ENCODE measurements around the gene PPP1R36.

The PPP1R36 gene

DNA sequence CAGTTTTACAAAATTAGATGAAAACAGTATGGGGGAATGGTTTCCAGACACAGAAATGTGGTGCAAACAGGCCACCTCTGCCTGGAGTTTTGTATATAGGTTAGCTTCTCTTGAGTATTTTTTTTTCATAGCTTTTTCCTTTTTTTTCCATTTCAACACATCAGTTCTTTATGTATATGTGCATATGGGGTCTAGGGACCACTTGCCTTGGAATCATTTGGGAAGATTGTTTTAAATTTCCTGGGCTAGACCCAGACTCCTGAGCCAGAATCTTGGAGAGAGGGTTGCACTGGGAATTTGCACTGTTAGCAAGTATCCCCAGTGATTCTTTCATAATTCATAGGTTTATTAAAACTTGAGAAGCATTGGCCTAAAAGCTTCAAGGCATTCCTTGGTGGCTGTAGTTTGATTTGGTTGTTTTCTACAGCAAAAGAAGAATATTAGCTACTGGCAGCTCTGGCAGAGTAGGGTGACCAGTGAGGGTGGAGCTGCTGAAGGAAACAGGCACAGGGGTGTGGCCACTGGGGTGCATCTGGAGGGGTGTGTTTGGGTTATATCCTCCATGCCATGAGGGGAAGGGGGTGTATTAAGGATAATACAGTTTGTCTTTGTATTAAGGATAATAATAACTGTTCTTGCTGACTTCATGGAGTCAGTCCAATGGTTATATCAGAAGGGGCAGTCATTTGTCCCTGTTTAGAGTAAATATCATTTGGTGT, 22.8 kb downstream of the PPP1R36 start:
- no peak for DNase-seq

DNA sequence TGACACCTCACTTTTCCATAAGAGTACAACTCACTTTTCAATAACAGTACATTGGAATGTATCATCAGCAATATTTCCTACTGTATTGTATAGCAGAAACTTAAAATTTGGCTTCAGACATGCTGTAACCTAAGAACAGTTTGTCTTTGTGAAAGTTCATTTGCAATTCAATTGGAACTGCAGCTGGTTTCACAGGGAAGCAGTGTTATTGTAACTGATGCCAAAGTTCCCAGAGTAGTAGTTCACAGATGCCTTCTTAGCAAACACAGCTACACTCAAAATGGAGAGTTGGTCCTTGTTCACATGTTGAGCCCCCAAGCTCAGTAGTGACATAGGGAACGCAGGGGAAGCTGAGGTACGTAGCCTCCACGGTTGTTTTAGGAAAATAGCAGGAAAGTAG, 23.3 kb downstream of the PPP1R36 start:
- no peak for DNase-seq

DNA sequence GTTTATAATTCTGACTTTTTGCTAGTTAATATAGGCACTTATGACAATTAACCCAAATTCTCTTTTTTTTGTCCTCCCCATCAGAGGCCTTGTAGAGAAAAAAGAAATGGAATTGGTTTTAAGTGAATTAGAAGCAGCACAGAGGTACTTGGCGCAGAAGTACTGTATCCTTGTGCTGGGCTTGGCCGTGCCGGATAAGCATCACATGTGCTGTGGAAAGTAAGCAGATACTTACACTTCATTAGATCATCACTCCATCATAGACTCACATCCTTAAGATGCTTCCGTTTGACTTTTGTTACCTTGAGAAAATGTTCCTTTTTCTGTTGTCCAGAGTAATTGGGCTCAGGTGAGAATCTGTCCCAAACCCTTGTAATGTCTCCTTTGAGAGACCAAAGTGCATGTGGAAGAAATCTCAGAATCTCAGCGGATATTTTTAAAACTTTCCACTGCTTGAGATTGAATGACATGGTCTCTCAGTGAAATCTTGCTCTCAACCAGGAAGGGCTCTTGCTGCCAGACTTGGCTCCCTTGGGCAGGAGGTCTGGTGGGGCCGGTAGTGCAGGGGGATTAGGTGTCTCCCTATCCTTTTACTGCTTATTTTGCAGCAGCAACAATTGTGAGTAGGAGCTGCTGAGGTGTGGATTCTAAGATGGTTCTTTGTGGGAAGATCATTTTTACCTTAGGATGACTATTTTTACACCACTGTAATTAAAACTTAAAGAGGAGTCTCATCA, 24.8 kb downstream of the PPP1R36 start:
- no peak for DNase-seq

DNA sequence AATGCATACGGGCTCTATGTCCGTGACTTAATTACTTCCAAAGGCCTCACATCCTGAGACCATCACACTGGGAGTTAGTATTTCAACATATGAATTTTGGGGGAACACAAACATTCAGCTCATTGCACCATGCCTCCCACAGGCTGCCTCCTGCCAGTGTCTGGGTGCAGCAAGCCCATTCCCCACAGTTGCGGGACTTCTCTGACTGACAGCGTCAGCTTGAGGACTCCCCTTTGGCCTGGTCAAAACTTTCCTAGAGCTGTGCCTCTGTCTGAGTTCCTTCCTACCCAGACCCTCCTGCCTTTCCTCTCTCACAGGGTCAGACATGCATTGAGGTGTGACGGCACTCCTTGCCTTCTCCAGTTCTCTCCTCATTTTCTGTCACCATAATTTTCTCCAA, 27.4 kb downstream of the PPP1R36 start:
- no peak for DNase-seq

DNA sequence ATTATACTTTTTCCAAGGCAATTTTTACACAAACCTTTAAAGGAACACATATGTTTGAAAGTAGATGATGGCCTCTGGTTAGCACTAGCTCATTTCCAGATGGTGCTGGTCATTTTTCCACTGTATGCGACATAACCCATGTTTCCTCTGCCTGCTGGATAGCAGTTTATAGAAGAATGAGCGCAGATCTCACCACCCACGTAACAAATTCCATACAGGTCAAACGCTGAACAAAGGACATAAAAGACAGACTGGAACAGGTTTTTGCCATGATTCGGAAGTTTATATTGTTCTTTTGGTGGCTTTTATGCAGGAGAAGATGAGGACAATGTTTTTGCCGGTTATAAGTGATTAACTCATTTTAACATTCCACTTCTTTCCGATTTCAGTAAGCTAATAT, 30.7 kb downstream of the PPP1R36 start:
- DNase-seq = no peak

DNA sequence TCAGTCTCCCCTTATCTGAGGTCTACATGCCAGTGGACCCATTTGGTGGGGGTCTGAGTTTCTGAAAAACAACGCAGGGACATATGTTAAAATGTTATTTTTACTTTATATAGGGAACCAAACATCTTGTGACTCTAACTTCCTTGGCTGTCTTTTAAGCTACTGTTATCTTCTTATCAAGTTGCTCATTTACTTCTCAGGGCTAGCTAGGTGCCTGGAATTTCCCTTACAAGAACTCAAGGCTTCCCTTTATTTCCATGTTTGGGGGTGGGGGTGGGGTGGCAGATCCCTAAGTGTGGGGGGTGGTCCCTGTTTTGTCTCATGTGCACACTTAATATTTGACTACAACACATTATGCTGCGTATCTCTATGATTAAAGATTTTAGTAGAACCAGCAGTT, 31.6 kb downstream of the PPP1R36 start:
- DNase-seq = no peak

DNA sequence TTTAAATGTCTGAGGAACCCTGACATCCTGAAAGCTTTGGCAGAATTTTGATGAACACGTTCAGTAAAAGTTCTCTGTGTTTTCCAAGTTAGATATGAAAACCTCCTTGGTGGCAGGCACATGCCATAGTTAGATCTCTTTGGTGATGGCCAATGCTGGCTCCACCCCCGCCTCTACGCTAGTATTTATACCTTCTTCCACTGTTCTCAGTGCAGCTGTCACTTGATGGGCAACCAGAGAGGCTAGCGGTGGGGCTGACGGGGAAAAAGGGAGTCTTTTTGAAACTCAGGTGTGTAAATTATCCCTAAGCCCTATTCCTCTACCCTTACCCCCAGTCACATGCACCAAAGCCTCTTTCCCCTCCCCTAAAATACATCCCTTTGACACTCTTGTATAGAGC, 32.1 kb downstream of the PPP1R36 start:
- no peak for DNase-seq

DNA sequence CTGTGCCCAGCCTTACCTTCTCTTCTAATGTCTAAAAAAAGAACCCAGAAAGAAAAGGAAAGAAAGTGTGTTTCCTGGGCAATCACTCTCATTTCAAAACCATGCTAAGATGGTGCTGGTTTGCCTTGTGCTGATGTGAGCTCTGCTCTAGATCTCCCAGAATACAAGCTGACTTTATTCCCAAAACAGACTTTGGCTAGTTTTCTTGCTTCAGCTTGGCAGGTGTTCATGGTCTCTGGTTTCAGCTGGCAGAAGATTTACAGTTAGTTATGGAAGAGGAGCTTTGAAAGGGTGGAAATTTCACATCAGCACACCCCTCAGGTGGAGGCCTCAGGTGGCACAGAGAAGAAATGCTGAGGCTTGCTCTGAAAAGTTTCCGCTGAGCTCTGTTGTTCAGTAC, 34.4 kb downstream of the PPP1R36 start:
- DNase-seq = no peak

DNA sequence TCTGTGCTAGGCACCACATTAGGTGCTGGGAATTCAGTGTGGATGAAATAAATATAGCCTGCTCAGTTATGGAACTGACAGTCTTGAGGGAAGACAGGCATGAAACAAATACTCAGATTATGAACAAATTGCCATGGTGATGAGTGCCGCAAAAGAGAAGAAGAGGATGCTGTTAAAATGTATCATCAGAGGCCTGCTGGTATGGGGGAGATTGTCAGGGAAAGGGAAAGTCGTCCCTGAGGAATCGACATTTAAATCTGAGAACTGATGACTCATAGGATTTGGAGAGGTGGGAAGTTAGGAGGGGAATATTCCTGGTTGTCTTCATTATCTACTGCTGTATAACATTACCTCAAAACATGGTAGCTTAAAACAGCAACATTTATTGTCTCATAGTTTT, 42.0 kb downstream of the PPP1R36 start:
- no peak for DNase-seq

DNA sequence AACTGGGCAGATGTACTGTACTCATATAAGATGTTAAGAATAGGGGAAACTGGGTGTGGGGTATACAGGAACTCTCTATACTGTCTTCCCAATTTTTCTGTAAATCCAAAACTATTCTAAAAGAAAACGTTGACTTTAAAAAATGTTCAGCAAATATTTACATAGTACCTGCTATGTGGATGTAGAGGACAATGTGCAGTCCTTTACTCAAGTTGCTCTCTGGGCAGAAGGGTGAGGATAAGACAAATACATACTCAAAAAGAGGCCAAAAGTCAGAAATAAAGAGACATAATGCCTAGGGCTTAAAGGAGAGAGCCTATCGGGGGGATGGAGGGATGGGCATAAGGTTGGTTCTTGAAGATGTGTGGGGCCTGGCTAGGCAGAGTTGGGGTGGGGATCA, 44.7 kb downstream of the PPP1R36 start:
- DNase-seq = no peak

DNA sequence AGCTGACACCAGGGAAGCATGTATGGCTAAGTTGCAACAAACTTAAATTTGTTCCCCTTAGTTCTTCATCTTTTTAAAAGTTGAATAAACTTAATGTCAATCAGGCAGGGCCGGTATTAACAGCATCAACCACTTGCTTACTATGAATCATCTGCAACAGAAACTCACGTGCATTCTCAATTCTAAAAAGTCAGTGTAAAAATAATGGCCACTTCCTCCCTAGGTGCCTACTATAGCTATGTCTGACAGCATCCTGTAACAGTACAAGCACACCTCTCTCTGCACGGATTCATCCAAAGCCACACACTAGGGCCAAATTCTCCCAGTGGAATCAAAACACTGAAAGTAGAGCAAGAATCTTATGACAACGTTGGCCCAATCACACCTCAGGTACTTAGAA, 48.6 kb downstream of the PPP1R36 start:
- no peak for DNase-seq

DNA sequence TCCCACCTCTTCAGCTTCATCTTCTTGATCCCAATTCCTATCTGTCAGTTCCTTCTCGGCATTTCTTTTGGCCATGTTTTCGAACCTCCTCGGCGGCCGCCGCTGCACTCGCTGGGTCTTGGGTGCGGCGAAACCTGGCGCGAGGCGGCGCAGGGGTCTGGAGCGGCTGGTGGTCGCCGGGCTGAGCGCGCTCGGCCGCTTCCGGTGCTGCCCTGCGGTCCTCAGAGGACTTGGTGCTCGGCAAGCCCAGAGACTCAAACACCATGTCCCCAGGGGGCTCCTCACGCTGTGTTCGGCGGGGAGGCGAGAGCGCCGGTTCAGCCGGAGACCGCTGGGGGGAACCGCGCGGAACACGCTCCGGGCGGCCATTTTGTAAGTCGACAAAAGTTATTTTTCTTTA, 51.8 kb downstream of the PPP1R36 start:
- no peak for DNase-seq

DNA sequence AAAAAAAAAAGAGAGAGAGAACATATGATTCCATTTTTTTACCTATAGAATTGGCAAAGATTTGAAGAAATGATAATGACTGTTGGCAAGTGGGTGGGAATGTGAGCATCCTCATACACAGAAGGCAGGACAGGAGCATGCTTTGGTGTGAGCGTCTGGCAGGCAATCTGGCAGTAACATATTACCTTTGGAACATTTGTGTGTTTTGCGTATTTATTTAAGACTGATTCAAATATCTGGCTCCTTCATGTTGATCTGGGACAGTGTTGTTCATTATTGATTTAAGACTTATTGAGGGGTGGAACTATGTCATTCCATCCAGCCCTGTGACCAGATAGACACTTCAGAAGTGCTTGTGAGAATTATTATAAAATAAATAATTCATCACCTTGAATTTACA, 53.1 kb downstream of the PPP1R36 start:
- no peak for DNase-seq

DNA sequence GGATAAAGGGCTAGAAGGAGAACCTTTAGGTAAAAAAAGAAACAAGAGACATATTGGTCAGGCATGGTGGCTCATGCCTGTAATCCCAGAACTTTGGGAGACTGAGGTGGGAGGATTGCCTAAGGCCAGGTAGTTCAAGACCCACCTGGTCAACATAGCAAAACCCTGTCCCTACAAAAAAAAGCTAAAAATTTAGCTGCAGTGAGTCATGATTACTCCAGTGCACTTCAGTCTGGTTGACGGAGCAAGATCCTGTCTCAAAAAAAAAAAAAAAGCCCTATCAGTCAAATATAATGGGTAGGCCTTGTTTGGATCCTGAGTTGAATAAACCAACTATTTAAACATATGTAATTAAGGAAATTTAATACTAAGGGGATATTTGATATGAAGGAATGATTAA, 54.2 kb downstream of the PPP1R36 start:
- DNase-seq = no peak

DNA sequence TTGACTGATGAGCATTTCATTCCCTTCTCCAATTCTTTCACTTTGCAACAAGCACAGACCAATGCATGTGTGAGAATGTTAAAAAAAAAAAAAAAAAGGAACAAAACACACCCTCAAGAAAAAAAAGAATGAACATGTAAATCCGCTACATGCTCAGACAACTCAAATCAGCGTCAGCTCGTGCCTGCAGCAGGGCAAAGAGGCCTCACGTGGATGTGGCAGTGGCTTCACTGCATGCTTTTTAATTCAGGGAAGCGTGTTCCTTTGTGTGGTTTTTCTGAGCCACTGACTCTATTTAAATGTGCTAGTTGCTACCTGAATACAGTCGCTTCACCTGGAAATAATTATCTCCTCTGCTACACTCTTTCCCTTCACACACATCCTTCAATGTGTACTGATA, 55.1 kb downstream of the PPP1R36 start:
- no peak for DNase-seq

DNA sequence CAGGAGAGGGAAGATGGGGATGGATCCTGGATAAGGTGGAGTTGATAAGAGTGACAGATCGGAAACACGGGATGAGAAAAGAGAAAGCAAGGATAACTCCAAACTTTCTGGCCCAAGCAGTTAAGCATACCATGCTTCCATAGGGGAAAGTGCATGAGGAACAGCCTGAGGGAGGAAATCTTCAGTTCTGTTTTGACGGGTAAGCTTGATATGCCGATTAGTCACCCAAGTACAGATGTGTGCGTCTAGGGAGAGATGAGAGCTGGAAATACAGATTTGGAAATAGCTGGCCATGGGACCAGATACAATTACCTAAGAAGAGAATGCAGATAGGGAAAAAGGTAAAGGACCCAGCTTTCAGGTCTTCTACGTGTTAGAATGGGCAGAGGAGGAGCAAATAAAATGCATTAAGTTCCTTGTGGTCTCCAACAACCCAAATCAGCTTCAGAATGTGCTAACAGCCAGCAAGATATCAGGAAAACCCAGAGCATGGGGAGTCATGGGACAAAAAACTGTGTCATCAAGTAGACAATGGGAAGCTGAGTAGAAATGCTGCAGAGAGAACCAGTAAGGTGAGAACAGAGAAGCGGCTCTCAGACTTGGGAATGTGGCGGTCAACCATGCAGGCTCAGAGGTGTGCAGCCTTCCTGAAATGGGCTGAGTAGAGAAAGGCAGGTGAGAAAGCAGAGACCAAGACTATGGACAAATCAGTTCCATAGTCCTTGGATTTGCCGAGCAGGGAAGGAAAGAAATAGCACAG, 56.3 kb downstream of the PPP1R36 start:
- no peak for DNase-seq

DNA sequence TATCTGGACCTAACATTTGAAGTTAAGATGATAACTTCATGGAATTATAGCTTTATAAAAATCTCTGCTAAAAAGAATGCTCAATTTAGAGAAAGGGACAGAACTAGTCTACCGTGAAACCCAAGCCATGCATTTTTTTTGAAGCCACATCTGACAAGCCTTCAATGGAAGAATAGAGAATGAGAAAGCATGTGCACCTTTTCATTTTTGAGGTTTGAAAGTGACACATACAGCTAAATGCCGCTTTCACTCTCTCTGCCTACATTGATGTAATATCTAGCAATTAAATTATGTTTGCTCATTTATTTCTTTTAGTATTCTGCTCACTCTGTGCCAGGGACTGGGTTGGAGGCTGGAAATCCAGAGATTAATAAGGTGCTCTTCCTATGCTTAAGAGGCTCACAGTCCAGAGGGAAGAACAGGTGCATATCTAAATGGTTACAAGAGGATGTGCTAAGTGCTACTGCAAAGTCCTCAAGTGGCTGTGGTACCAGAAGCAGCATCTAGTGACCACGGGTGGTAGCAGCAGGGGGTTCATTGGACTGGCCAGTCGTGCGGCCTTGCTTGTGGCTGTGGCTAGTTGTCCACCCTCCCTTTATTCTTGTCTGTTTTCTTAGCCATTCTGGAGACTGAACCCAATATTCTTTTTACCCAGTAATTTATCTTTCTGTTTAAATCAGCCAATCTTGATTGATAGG, 60.4 kb downstream of the PPP1R36 start:
- DNase-seq = no peak

DNA sequence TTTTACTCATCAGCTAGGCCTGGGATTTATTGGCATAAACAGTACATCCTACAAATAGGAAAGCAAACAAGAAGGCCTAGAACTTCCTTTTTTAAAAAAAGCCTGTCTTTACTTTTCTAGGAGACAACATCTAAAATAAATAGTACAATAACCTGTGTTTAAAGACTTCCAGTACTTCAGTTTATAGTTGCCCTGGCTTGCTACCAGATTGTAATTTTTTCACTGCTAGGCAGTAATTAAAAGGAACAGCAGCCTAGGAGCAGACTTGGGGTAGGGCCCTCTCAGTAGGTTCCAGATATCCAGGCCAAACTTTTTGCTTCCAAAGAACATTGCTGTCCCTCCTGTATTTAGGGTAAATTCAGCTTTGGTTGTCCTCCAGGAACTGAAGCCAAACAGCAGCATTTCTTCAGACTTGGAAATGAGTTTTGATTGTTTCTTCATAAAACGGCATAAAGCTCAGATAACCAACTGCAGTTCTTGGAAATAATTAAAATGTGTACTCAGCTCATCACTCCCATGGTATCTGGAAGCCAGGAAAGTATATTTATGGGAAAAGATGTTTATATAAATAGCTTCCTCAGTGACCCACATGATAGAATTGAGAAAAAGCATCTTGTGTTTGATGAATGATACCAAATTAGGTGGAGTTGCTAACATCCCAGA, 61.7 kb downstream of the PPP1R36 start:
- DNase-seq = no peak

DNA sequence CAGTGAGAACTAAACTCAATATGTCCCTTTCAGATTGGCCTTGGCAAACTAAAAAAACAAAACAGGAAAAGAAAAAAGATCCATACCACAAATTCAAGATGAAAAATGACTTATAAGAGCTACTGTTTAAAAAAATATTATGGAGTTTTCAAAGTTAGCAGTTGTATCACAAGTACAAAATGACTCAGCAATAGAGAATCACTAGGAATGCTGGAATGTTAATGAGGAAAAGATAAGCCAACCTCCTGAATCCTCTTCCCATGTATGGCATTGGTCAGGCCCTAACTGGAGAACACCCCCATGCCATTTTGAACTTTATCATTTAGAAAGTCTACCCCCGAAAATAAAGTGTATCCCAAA, 62.2 kb downstream of the PPP1R36 start:
- DNase-seq = no peak

DNA sequence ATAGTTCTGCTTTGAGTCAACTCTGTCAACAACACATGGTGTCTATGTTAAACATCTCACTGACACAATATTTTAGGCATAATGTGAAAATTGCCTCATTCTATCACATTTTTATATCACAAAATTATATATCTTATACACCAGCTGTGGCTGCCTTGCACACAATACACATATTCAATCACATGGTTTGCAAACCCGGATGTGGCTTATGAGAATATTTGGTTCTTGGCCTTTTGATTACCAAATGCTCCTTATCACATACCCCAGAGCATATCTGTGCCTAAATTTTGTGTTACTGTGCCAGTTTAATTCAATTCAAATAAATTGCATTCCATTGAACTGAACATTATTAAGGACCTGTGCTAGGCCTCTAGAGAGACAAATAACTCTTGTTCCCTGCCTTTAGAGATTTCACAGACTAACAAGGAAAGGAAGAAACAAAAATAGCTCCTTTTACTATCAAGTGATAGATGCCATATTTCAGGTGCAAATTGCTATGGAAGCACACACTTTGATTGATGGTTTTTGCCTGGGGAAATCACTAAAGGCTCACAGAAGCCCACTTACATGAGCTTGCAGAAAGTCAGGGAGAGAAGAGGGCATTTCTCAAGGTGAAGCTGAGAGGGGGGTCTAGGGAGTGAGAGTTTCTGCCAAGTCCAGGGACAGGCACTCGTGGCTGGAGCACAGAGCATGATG, 63.4 kb downstream of the PPP1R36 start:
- no peak for DNase-seq

DNA sequence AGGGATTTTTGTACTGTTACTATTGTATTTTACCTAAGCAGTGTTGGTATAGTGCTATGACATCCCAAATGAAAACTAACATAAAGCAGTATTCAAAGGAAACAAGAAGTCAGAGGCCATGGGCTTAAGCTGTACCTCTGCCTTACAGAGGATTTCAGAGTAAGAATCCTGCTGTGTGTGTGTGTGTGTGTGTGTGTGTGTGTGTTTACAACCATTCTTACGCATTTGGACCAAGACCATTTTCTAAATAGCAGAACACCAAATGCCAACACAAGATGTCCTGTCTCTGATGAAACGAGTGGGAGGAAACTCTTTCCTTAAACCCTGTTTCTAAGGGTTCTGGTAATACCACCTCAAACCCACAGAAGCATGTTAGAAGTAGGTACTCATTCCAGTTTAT, 64.4 kb downstream of the PPP1R36 start:
- no peak for DNase-seq

DNA sequence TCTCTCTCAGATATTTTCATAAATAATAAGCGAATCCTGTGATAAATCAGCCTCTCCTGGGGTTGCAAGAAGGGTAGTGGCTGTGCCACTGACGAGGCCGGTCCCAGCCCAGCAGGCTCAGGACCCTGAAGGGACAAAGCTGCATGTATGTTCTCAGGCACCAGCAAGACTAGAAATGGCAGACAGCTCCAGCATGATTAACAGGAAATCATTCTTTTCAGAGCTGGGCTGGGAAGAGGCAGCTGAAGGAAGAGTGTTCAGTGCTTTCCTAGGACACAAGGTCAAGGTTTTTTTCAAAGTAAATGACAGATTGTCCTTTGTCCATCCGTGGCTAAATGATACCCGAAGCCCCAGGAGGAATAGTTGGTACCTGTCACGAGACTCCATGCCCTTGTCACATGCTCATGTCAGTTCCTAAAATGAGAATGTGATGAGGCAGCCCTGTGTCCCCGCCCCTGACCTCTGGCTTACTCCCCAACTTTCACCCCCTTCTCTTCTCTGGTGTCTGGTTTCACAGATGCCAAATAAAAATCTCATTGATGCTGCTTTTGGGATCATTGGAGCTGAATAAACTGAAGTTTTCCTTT, 65.1 kb downstream of the PPP1R36 start:
- no peak for DNase-seq
